Measurements from ENCODE around the gene ZNRF3.

ZNRF3 gene

DNA sequence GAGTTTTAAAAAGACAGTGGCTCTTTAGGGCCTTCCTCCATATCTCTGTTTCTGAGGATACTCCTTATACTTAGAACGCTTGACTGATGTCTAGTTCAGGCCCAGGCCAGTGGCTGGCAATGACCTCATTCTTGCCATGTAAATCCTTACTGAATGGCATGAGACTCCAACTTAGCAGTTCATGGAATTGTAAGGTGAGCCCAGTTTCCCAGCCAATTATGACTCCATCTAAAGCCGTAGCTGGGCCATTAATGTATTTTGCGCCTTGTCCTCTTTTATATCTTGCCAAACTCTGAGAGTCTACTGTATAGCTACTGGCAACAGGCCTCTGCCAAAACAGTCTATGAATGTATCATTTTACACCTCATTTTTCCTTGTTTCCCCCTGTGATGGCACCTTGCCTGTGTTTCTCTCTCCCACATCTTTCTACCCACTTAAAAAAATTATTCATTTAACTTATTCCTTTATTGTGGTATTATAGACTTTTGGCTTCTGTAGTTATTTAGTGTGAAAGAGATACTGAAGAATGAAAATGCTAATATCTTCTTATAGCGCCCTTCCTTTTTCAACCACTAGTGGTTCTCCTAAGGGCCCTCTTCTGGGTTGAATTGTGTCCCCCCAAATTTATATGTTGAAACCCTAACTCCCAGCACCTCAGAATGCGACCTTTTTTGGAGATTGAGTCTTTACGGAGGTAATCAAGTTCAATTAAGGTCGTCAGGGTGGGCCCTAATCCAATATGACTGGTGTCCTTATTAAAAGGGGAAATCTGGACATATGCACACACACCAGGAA, 67.4 kb downstream of the ZNRF3 start:
- DNase-seq (ENCODE audit: low read depth in 4 of 4, low spot score in 1 of 4), result no peak

DNA sequence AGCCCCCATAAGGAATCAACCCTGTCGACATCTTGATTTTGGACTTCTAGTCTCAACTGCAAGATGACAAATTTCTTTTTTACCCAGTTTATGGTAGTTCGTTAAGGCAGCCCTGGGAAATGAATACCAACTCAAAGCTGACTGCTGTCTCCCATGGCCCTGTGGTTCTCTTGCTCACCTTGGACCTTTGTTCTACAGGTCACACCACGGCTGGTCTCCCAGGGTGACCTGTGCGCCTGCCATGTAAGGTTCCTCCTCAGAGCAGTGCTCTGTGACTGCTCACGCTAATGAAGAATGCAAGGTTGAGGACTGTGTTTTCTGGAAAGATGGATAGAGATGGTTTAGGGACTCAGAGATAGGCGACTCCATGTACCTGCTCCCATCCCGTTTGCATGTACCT, 68.2 kb downstream of the ZNRF3 start:
- no peak for DNase-seq (ENCODE audit: low read depth in 4 of 4, low spot score in 1 of 4)

DNA sequence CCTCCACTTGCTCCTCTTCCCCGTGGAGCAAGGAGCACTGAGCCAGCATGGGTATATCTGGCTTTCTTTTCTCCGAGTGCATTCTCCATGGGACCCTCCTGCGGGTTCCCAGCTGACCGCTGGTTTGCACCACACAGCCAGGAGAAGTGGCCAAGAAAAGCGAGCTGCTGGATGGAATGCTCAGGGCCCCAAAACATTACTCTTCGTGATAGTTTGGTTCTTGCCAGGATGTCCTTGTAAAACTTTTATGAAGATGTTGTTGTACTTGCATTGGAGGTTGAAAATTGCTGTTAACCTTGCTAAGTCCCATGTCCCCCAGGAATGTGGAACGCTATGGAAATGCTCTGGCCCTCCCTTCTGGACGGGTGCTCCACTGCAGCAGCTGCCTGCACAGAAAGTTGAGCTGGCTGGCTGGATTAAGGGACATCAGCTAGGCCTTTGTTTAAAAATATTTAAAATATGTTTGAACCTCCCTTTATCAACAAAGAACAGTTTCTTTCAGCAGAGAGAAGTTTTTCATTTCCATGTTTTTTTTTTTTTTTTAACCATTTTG, 68.7 kb downstream of the ZNRF3 start:
- DNase-seq (ENCODE audit: low read depth in 4 of 4, low spot score in 1 of 4), result no peak

DNA sequence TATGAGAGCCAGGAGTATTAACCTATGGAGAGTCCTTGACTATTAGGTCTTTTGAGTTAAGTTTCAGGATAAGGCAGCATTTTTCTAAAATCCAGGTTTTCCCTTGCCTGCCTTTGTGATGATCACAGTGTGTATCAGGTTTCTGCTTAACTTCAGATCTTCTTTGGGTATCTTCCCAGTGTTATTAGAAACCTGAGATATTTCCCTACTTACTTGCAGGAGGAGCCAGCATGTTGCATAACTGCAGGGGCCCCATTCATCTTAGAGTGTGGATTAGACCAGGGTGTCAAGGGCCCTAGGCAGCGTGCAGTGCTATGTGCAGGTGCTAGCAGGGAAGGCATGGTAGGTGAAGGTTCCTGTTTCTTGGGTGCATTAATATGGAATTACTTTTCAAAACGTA, 69.5 kb downstream of the ZNRF3 start:
- DNase-seq (ENCODE audit: low read depth in 4 of 4, low spot score in 1 of 4), result no peak

DNA sequence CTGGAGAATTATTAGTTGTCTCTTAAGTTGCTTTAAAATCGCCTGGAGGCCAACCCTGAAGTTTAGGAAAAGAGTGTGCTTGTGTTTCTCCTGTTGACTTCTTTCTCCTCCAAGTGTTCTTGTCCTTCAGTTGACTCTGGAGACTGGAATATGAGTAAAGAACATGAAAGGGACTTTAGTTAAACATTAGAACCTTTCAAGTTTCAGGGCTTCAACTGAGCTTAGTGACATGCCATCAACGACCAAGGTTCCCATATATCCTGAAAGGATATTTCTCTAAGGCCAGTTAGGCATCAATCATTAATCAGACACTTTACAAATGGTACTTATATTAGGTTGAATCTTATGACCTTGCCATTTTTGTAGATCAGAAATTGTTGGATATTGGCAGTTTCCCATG, 70.0 kb downstream of the ZNRF3 start:
- DNase-seq (ENCODE audit: low read depth in 4 of 4, low spot score in 1 of 4), result no peak

DNA sequence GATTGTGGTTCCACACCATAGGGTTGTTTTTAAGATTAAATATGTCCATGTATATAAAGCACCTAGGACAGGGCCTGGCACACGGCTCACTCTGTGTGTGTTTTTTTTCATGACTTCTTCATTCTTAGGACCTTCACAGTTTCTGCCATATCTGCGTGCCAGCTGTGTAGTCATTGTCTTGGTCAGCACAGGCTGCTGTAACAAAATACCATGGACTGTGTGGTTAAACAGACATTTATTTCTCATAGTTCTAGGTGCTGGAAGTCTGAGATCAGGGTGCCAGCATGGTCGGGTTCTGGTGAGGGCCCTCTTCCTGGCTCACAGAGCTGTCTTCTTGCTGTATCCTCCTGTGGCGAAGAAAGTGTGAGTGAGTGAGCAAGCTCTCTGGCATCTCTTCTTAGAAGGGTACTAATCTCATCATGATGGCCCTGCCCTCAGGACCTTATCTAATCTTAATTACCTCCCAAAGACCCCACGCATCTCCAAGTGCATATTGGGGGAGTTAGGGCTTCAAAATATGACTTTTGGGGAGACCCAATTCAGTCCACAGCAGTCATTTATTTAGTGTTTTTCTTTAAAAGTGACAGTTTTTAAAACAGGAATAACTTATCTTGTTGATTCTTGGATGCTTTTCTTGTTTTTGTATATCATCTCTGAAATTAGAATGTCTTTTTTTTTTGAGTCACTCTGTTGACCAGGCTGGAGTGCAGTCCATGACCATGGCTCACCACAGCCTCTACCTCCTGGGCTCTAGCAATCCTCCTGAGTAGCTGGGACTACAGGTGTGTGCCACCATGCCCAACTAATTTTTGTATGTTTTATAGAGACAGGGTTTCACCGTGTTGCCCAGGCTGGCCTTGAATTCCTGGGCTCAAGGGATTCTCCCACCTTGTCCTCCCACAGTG, 70.9 kb downstream of the ZNRF3 start:
- no peak for DNase-seq (ENCODE audit: low read depth in 4 of 4, low spot score in 1 of 4)

DNA sequence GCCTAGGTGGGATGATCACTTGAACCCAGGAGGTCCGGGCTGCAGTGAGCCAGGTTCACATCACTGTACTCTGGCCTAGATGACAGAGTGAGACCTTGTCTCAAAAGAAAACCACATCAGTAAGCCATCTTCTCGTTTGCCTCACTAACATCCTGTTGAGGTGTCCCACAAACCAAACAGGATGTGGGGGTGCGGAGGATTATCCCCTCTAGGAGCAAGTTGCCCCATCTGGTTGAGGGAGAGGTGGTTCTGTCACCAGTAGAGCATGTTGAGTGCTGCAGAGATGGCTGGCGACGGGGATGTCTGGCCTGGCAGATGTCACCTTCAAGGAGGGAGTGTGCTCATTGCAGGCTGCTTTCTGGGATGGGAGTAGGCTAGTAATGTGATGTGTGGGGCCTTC, 72.4 kb downstream of the ZNRF3 start:
- peak; percentile 29 to 72 (median 53) for DNase-seq (ENCODE audit: low read depth in 4 of 4, low spot score in 1 of 4)

DNA sequence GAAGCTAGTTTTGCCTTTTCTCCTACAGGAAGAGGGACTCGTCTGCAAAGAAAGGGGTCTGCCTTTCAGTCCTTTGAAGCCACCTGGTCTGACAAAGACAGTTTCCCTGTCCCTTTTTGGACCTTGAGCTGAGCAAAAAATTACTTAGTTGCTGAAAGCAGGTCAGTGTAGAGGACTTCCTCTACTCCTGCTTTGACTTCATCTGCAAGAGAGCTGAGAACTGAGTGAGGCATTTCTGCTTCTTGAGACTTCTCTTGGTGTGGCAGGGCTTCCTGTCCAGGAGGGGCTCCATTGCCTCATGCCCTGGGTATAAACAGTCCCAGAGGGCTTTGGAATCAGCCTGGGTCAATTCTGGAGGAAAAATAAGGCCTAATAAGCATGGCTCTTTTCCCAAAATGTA, 73.1 kb downstream of the ZNRF3 start:
- DNase-seq (ENCODE audit: low read depth in 4 of 4, low spot score in 1 of 4), result no peak

DNA sequence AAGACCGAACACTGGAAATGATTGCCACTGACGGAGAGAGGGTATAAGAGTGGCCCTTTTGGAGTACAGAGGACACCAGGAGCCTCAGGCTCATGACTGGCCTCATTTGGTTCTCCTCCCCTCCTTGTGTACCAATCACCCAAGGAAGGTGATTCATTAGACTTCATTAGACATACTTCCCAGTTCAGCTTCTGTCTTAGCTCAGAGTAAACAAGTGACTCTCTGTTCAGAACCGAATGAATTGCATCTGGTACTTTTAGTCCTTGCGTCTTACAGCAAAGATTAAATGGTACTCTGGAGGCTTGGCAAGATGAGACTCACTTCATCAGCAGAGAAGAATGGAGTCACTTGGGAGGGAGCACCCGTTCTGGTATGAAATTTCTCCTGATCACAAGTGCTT, 75.2 kb downstream of the ZNRF3 start:
- DNase-seq (ENCODE audit: low read depth in 4 of 4, low spot score in 1 of 4), result no peak

DNA sequence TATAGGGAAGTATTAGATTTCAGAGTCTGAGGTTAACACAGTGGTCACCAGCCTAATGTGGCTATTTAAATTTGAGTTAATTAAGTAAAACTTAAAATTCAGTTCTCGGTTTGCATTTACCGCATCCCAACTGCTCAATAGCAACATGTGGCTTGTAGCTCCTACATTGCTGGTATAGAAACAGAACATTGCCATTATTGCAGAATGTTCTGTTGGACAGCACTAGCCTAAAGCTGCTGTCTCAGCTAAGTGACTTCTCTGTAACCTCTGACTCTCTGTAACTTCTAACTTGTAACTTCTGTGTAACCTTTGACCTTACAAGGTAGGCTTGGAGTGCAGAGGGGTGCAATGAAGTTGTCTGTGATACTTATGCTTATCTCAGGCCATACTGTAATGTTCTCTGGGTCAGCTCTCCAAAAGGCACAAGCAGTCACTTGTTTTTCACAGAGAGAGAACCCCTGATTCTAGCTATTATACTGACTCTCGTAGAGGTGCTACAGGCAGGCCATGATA, 78.7 kb downstream of the ZNRF3 start:
- no peak for DNase-seq (ENCODE audit: low read depth in 4 of 4, low spot score in 1 of 4)

DNA sequence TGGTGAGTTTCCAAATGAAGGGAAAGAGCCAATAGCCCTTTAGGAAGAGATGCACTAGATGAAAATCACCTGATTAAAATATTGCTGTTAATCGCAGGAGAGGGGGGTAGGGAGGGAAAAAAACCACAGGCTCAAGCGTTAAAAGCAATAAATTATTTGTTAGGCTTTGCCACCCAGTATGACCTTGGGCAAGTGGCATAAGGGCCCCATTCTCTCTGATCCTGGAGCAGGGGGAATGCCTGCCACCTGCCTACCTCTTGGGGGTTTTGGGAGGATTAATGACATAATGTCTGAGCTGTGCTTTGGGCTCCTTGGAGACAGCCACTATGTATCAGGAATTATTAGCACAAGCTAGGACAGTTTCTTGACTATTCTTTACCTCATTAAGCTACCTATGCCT, 80.0 kb downstream of the ZNRF3 start:
- no peak for DNase-seq (ENCODE audit: low read depth in 4 of 4, low spot score in 1 of 4)

DNA sequence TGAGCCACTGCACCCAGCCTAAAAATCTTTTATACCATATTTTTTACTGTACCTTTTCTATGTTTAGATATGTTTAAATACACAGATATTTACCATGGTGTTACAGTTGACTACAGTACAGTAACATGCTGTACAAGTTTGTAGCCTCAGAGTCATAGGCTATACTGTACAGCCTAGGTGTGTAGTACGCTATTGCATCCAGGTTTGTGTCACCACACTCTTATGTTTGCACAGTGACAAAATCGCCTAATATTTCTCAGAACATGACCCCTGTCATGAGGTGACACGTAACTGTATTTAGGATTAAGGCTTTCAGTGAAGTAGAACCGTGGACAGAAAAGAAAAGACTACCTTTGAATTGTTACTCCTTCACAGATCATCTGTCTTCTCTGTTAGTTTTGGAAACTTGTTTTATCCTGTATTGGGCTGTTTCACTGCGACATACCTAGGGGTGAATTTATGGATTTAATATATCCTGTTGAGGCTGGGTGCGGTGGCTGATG, 83.8 kb downstream of the ZNRF3 start:
- DNase-seq (ENCODE audit: low read depth in 4 of 4, low spot score in 1 of 4), result no peak

DNA sequence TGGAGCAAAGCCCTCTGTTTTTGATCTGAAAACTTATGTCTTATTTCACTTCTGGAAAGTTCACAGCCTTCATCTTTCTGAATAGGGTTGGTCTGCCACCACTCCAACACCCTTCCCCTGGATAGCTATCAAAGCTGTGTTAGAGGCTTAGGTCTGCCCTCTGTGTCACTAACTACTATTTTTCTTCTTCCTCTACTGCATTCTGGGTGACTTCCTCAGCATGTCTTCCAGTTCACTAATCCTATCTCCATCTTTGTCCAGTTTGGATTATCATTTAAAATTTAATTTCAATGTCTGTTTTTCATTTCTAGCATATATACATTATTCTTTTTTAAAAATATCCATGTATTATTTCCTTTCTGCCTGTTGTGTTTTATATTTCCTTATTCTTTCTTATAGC, 84.6 kb downstream of the ZNRF3 start:
- DNase-seq (ENCODE audit: low read depth in 4 of 4, low spot score in 1 of 4), result no peak

DNA sequence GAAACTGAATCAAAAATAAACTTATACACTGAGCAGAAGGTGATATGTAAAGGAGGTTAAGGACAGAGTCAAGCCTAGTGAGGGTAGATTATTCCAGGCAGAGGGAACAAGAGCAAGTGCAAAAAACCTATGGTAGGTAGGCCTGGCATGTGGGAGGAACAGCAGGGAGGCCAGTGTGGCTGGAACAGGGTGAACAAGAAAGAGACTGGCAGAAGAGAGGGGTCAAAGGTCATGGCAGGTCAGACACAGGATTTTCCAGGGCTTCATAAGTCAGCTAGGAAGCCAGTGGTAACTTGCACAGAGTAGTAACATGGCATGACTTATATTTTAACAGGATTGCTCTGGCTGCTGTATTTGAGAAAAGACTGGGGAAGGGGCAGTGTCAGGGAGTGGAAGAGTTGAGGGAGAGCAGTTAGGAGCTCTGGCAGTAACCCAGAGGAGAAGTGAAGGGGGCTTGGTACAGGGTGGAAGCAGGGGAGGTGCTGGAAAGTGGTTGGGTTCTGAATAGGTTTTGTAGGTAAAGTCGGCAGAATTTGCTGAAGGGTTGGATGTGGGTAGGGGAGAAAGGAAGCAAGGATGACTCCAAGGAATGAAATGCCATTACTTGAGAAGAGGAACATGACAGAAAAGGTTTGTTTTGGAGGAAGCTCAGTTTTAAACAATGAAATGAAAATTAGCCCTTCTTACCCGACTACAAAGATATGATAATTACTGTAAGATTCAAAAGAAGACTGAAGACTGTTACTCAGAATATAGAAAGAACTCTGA, 86.2 kb downstream of the ZNRF3 start:
- no peak for DNase-seq (ENCODE audit: low read depth in 4 of 4, low spot score in 1 of 4)

DNA sequence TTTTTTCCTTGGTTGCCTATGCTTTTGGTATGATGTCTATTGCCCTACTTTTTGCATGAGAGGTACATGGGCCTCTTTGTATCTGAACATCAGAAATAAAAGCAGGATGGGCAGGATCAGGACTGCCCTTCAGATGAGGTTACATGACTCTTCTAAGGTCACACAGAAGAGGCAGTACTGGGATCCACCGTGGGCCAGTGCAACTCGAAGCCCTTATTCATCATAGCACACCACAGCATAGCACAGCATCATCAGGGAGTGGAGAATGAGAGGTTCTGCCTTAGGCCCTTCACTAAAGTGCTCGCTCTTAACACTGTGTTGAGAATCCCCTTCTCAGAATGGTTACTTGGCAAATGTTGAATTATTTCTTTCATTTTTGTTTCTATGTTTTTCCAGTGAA, 90.0 kb downstream of the ZNRF3 start:
- no peak for DNase-seq (ENCODE audit: low read depth in 4 of 4, low spot score in 1 of 4)

DNA sequence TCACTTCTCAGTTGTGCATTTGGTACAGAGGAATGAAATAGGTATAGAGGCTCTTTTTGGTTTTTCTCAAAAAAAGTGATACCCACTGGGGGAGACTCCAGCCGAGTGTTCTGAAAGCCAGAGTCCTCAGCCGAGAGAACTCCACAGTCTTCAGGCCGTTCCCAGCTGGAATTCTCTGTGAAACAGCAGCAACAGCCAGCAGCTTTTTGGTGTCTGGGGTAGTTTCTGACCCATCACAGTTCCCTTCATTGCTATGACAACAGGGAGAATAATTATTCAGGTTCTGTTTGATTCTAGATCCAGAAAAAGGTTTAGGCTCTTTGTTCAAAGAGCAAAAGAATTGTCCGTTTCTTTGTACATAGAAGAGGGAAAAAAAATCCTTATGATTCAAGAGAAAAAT, 93.7 kb downstream of the ZNRF3 start:
- no peak for DNase-seq (ENCODE audit: low read depth in 4 of 4, low spot score in 1 of 4)

DNA sequence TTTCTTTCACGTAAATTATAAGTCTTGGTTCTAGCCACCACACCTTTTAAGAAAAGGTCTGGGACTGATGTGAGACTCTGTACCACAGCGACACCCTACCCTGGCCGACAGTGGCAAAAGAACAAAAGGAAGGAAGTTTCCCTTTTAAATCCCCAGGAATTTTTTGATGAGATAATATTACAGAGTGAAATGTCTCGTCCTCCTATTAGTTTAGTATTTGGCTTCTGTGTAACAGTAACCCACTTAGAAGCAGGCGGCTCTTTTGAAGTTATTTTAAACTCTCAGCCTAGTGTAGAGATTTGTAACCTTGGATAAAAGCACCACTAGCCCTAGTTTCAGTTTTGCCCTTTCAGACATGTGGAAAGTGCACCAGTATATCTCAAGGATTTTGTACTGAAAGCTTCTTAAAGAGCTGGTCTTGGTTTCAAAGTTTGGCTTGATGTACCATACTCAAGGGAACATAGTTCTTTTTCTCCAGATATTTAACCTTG, 94.2 kb downstream of the ZNRF3 start:
- no peak for DNase-seq (ENCODE audit: low read depth in 4 of 4, low spot score in 1 of 4)

DNA sequence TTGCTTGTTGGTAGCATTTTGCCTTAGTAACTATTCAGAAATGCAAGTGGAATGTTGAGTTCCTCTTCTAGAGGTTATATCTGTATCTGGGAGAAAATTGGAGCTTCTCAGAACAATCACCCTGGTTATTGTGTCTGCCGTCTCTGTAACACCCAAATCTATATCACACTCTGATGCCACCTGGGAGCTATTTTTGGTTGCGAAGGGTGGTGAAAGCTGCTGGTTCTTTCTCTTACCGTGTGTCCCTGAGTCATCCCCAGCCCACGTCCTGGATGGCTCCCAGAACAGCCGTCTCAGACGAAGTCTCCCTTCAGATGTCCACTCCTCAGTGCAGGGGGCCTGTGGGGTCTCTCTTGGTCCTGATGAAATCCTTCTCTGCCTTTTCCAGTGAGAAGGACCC, 94.8 kb downstream of the ZNRF3 start:
- no peak for DNase-seq (ENCODE audit: low read depth in 4 of 4, low spot score in 1 of 4)

DNA sequence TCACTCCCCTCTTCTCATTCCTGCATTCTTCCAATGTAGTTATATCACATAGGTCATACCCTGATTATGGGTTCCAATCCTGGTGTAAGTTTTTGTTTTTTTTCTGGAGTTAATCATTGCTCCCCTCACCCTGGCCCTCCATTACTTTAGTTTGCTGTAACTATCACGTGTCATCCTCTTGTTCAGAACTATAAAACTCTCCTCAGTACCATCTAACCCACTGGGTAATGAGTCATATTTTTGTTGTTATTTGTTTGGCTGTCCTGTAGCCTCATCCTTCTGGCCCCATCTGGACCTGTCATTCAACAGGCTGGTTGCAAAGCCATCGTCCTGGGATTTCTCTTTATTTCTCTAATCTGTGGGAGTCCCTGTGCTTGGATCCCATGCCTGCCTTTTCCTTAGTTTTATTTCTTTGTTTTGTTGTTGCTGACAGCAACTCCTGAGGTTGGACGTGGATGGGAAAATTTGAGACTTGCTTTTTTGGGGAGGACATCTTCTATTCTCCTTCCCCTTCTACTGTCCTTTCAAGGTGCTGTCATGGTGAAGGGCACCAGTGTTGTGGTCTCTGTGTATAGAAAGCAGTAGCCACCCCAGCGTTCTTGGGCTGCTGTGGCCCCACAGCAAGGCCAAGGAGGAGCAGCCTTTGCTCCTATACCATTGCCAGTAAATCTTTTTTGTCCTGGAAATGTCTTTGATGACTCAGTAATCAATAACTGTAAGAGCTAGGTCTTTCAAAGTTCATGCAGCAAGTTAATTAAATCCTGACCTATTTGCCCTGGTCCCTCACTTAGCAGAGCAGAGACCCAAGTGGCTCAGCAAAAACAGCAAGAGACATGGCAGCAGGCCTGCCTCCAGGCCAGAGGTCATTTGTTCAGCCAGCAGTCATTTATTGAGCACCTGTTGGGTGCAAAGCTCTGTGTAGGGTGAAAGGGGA, 95.8 kb downstream of the ZNRF3 start:
- DNase-seq (ENCODE audit: low read depth in 4 of 4, low spot score in 1 of 4), result no peak

DNA sequence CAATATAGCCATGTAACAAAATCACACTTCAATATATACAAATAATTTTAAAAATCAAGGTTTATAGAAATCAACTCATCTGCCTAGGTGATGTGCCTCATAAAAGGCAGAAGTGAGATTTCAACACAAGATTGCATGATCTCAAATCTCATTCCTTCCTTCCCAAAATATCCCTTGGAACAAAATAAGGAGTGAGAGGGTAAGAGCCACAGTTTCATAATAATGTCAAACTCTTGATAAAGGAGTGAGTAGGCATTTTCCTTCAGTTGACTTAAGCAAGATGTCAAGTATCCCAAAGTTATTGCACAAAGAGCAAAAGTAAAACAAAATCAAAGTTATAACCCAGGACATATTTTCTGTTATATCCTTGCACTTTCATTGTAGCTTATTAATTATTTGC, 97.0 kb downstream of the ZNRF3 start:
- DNase-seq (ENCODE audit: low read depth in 4 of 4, low spot score in 1 of 4), result no peak

Measured in stimulated activated CD4-positive, alpha-beta T cell treated with anti-CD3 and anti-CD28 coated beads, Interleukin-1b, Interleukin-23, amount 100 ng/mL, for 24 hours (primary cell).